HG03521 (cell line): ENCODE measurements around the gene TMEM91.

Experiments used
- ATAC-seq: cut with Tn5 transposase; IDR thresholded peaks from one replicate; pipeline ENCODE4 v1.9.1; 2021; ENCODE audit warnings: mild to moderate bottlenecking, moderate library complexity; ENCODE audit not compliant: unreplicated experiment

Gene TMEM91

DNA sequence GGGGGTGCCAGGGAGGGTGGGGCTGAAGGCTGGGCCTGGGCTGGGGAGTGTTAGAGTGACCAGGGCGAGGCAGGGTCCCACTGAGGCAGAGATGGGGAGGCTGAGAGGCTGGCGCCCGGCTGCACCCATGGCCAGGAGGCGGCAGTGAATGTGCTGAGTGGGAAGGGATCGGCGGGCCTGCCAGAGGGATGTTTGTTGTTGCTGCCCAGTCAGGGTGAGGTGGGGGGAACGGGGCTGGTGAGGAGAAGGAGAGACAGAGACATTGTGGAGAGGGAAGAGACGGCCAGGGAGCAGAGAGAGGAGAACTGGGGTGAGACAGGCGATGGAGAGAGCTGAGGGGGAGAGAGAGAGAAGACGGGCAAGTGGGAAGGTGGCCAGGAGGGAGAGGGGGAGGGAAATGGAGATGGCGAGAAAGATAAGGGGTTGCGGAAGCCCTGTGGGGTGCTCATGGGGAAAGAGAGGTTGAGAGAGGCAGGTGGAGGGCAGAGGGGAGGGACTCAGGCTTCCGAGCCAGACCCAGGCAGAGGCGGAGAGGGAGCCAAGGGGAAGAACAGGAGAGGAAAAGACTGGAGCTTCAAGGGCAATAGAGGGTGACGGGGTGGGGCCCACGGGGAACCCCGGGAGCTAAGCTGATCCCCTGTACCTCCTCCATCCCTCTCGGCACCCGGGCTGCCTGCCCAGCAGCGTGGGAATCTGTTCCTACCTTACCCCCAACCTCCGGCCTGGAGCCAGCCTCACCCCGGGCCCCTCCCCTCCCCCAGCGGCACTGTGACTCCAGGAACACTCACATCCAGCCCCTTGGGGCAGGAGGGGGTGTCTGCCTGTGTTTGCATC lies 51.5 kb downstream of the TMEM91 start:
- ATAC-seq = no peak

DNA sequence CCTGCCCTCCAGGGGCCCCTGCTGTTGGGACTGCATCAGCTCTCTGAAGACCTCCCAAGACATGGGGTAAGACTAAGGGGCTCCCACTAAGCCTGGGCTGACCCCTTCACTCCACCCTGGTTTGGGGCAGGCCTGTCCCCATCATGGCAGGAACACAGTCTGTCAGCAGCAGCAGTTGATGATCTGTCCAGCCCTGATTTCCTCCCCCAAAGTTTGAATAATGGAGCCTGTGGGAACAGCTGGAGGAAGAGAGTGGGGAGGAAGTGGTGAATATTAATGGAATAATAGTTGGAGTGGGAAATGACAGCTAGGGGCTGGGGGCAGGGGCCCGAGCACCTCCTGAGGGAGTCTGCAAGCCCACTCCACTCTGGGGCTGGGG lies 52.1 kb downstream of the TMEM91 start:
- ATAC-seq = no peak

DNA sequence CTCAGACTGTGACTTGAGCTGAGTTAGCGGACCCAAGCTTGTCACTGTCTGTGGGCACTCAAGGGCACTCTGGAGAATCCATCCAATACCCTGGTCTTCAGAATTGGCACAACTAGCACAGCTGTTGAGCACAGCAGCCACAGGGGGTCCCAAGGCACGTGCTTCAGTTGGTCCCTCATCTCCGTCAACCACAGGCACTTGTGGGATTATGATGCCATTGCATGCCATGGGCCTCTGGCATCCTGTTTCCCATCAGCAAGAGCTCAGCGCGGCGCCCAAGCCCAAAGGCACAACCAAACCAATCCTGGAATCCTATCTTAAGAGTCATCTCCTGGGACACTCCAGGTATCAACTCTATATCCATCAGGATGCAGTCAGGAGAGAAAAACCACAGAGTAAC lies 54.6 kb downstream of the TMEM91 start:
- no peak for ATAC-seq

DNA sequence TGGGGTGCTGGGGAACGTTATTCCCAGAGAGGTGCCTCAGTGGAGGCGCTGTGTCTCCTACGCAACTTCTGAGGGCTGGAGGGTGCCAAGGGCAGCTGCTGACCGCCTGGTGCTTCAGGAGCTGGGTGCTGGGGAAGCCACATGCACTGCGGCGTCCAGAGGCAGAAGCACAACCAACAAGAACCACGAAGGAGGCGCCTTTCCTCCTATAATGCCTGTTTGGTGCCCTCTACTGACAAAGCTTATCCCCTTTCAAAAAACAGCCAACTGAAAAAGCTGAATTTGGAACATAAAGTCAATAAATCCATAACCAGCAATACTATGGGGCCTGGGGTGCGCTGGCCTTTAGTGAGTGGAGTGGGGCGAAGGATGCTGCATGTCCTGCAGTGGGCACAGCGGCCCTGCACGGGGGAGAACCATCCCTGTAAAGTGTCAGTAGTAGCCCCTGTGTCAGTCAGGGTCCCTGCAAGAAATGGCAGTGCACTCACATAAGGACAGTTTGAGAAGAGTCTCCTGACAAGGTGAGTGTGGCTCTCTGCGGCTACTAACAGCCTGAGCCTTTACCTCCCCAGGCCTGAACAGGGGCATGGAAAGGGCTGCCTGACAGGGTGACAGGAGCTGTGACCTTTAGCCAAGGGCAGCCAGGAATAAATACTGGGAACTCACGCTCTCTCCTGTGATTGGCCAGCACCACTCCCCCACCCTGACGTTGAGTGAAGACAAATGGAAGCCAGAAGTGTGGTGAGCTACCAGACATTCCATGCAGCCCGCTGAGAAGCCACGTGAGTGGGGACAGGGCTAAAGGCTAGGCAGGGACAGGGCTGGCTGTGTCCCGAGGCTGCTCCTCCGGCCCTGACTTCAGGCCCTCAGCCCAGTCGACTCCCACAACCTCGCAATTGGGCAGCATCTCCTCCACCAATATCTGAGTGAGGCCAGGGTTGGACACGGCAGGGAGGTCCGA lies 55.4 kb downstream of the TMEM91 start:
- ATAC-seq = no peak

DNA sequence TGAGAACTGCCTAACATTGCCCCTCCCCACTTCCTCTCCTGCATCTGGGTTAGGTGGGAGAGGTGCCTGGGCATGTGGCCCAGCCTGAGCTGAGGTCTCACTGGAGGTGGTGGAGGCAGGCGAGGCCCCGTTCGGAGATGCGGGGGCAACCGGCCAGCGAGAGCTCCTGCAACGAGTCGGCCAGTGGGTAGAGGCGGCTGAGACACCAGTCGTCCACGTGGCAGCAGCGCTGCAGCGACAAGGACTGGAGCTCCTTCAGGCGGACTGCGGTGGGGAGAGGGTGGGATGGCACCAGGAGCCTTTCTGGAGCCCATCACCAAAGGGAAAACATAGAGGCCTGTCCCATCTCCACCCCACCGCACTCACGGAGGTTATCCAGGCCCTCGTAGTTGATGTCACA lies 56.8 kb downstream of the TMEM91 start:
- ATAC-seq = no peak
